Stromal cell of bone marrow (primary cell): ENCODE measurements around the gene NRF1.

ENCODE experiments used
- DNase-seq: peaks from one replicate; pipeline ENCODE4 v3.0.0-alpha.2; 2012; ENCODE audit warnings: low read depth

NRF1 gene

DNA sequence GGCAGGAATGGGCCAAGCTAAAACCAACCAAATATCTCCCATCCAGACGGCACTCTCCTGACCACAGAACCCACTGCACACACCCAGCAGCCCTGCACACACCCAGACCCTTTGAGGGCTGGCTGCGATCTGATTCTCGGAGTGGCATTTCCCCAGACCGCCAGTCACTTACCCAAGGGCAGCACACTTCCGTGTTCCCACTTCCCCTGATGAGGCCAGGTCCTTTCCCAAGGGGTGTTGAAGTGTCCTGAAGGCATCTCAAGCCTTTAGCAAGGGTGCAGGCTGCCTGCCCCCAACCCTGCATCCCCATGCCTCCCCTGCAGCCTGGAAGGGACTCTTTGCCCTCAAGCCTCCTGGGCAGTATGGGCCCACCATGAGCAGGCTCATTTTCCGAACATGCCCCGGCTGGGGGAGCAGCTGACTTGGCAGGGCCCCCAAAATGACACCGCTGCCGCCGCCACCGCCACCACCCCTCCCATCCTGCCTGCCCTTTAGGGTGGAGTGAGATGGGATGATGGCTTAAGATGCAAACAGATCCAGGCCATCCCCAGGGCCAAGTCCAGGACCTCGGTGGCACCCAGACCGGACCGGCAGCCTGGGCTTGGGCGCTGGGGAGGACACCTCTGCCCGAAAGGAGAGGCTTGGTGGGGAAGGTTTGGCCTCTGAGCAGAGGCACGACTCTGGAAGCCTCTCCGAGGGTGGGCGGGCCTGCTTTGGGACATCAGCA is 159.8 kb downstream of the NRF1 start:
- DNase-seq = no peak

- DNase-seq = no peak
Observed at GRCh38 chr7:129771928-129772479, 160.5 kb downstream of the NRF1 start.

DNA sequence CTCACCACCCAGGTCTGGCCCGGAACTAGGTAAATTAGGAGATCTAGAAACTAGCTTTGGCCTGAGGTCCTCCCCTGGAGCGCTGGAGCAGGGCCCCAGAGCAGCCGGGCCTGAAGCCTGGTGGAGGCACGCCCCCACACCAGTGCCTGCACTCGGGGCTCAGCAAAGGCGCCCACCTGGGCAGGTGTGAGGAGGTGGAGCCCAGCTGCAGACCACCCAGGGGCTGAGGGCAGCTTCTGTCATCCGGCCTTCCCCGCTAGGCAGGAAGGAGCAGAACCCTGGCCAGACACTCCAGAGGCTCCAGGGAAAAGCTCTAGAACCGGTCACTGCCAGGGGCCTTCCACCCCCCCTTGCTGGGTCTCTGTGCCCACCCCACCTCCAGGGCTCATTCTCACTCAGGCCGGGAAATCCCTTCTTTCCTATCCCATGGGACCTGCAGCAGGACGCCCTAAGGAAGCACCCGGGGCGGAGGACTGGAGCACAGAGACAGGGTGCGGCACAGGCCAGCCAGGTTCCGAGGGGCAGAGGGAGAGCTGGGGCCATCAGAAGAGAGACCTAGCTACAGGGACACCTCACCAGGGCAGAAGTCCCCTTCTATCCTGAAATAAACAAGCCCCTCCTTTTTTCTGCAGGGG is 161.2 kb downstream of the NRF1 start:
- no peak for DNase-seq

DNA sequence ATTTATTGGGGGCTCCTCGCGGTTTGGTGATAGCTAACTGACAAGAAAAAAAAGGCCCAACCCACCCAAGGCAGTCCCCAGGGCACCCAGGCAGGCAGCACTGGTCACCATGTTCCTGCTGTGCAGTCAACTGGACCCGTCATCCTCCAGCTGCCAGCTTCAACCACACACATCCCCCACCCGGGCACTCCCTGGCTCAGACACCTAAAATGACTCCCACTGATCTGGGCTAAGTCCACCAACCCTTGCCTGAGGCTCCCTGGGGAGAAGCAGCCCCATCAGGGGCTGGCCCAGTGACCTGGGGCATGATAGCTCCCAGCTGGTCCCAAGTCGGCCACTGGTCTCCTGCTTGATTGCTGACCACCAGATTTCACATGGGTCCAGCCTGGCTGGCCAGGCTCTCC is 161.8 kb downstream of the NRF1 start:
- no peak for DNase-seq

GRCh38 chr7:129773871-129774270 is 162.4 kb downstream of the NRF1 start:
- no peak for DNase-seq

- no peak for DNase-seq
Observed at GRCh38 chr7:129774359-129774758, 162.8 kb downstream of the NRF1 start.

GRCh38 chr7:129774871-129775694 is 163.6 kb downstream of the NRF1 start:
- DNase-seq = no peak

DNA sequence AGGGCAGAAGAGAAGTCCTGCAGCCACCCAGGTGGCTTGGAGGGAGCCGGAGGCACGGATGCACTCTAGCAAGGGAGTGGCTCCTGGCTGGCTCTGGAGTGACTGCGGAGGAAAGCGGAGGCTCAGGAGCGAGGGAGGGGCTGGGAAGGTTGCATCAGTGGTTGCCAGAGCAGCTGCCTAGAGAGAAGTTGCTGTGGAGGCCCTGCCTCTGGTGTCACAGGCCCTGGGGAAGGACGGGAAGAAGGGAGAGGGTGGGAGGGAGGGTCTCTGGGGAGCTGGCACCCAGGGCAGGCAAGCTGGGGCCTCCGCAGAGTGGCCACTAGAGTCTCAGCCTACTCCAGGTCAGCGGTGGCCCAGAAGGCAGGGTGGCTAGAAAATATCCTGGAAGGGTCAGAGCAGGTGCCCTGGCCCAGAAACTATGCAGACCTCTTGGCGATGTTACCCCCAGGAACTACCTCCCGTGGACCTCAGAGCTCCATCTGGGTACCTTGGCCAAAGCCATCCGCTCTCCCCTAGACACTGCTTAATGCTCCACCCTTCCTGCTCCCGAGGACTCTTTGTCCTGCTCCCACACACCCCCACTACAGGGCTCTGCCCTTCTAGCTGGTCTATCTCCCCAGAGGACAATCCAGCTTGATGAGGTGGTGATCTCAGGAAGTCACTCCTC is 164.3 kb downstream of the NRF1 start:
- no peak for DNase-seq

DNA sequence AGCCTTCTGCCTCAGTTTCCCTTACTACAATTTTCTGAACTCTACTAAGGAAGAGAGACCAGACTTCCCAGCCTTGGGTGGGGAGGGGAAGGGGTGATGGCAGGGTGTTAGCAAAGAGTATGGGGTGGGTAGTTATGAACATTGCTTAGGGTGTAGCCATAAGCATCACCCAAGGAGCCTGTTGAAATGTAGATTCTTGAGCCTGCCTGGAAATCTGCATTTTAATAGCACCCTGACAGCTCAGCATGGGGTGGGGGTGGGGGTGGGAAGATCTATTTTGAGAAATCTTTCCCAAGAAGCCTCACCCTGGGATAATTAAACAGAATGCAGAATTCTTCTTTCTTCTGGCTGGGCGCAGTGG is 164.8 kb downstream of the NRF1 start:
- no peak for DNase-seq

GRCh38 chr7:129777195-129777844 is 165.8 kb downstream of the NRF1 start:
- no peak for DNase-seq

DNA sequence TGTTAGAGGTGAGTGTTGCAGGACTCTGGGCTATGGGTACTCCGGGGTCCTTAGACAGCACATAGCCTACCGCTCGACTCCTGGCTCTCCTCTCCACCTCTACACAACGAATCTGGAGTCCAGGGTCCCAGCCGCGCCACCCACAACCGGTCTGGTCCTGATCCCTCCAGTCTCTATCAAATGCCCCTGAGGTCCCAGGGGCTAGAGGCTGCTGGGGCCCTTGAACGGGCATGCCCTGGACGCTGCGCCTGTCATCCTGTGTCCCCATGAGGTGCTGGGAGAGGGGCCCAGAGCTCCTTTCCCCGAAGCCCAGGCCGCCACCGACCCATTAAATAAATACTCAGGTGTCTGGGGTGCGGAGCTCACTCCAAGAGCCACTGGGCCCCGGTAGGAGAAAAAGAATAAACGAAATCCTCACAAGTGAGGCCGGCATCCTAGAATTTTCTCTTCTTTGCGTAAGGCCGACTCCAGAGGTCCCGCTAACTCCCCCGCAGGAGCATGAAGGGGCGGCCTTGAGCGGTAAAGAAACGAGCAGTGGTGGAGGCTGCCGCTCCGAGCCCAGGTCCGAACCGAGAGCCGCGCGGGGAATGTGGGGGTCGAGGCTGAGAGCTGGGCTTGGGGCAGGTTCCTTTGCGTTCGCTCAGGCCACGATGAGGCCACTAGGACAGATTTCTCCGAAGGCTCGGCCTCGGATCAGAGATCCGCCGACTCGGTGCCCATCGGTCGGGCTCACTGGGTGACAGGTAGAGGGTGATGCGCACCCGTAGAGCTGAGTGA is 166.7 kb downstream of the NRF1 start:
- DNase-seq = no peak

DNA sequence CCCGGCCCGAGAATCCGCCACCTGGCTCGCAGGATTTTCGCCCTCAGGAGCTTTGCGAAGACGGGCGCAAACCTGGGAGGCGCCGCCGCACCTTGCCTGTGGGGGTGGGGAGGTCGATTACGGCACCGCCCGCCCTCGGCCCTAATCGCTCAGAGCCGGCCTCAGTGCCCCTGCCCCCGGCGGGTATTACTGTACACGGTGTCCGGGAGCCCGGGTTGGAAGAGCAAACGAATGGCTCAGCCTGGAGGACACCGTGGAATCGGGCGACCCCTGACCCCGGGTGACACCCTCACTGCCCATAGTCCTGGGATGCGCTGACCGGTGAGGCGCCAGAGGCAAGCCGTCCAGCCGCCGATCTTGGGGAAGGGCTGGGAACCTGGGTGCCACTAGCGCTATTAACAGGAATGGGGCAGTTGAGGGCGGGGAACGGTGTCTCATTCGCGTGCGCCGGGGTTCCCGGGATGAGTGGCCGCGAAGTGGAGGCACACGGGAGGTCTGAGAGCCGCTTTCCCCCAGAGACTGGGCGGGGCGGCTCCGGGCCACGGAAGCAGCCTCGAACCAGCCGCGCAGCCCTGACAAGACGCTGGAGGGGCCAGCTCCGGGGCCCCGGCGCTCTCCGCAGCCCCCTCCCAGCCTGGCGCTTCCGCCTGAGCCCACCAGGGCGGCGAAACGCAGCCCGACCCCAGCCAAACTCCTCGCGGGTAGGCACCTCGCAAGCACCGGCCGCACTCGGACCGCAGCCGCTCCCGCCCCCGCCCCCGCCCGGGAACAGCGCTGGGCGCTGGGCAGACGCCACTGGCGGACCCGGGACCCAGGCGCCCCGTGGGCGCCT is 167.5 kb downstream of the NRF1 start:
- no peak for DNase-seq

DNA sequence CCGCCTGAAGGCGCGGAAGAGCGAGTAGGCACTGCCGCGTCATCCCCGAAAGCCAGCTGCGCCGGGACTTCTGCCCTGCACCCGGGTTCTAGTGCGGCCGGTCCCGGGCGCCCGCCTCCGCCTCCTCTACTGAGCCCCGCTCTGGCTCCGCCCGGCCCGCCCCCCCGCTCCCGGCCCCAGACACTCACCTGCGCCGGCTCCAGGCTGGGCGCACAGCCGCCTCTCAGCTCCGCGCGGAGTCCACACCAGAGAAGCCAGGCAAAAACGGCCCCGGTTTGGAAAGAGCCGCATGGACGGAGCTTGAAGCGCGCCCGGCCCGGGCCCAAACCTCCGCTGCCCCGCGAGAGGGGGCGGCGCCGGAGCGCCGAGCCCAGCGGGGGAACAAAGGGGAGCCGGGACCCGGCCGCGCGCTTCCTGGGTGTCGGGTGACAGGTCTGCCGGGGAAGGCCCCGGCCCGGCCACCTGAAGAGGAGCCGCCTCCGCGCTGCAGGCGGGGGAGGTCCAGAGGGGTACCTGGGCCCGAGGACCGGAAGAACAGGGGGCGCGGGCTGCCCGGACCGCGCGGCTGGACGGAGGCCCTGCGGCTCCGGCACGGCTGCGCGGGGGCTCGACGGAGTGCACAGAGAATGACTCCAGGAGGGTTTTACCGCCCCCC is 168.2 kb downstream of the NRF1 start:
- DNase-seq = no peak

- no peak for DNase-seq
Observed at GRCh38 chr7:129780257-129780973, 168.9 kb downstream of the NRF1 start.

- no peak for DNase-seq
Observed at GRCh38 chr7:129780974-129781927, 169.7 kb downstream of the NRF1 start.

GRCh38 chr7:129781928-129782817 is 170.7 kb downstream of the NRF1 start:
- DNase-seq = no peak
